GM21526 (cell line): ENCODE measurements around the gene F2RL1.
"Not testable (repeated sequence)": the region's sequence is repeated elsewhere in the genome, so short reads cannot be mapped to it uniquely, and the experiment has no call there.

Experiments used
- ATAC-seq: cut with Tn5 transposase; IDR thresholded peaks from one replicate; pipeline ENCODE4 v1.9.1; 2021; ENCODE audit warnings: moderate library complexity; ENCODE audit not compliant: unreplicated experiment, low FRiP score

Gene F2RL1

DNA sequence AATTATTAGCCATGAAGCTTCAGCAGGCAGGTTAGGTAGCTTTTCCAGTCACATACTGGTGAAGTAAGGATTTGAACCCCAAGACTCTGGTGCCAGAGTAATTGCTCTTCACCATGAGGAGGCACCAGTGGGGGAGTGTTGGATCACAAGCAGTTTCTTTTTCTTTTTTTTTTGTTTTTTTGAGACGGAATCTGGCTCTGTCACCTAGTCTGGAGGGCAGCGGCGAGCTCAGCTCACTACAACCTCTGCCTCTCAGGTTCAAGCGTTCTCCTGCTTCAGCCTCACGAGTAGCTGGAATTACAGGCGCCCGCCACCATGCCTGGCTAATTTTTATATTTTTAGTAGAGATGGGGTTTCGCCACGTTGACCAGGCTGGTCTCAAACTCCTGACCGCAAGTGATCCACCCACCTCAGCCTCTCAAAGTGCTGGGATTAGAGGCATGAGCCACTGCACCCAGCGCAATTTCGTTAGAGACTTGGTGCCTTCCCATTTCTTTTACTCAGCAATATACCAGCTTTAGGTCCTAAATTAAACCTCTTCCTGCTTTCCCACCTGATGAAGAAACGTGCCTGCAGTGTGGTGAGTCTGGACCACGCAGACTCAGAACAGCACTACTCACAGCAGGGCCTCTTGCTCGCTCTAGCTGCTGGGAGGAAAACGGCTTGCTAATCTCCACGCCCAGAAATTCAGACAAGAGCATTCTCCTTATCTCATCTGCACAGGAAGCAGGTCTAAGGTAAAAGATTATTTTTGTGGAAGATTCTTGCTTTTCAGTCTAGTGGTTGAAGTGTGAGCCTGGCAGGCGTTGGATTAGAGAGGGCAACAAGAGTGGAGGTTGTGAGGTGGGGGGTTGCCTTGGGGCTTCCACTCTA is 30.8 kb downstream of the F2RL1 start, which contains the start of gene S100Z:
TSS of gene S100Z (plus strand) at position 596 of the 873 bp plus-strand sequence. CDS start 25,346 bp downstream, outside the sequence.
- ATAC-seq = no peak

DNA sequence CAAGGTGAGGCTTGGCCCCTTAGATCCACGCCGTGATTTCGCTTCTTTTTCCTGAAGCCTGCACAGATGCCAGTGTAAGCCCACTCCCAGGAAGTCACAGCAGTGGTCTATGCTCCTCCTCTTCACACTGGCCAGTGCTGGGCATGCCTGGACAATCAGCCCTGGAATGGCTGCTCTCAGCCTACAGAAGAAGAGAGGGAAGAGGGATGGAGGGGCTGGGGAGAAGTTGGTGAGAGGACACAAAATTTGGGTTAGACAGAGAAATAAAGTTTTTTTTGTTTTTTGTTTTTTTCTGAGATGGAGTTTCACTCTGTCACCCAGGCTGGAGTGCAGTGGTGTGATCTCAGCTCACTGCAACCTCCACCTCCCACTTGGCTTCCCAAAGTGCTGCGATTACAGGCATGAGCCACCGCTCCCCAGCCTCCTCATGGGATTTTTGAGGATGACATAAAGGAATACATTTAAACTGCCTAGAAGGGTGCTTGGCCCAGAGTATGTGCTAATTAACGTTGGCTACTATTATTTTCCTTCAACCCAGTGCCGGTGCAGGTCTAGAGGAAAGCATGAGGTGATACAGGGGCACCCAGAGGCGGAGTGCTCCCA is 31.8 kb downstream of the F2RL1 start:
- ATAC-seq = no peak

DNA sequence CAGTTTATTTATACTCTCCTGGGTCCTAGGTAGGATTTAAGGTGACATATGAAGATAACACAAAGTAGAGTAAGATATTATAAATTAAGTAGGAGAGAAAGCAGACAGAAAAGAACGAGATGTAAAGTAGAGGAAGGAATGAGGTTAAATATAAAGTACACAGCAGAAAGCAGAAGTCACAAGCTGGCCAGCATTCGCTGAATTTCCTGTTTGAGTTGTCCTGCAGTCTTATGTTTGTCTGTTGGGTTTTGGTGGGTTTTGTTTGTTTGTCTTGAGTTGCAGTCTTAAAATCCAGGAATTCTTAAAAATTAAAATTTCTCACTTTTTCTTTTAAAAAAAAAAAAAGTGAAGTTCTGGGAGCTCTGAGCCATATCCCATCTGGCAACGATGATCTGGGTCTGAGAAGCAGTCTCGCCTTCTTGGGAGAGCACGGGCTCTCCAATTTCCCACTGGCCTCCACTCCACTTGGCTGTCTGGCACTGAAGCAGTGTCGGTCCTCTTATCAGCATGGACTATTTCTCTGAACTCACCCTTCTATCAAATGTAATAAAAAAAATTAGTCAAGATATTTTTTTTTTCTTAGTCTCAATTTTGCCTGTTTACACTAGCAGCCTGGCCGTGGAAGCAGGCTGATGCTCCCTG is 33.0 kb downstream of the F2RL1 start:
- no peak for ATAC-seq

DNA sequence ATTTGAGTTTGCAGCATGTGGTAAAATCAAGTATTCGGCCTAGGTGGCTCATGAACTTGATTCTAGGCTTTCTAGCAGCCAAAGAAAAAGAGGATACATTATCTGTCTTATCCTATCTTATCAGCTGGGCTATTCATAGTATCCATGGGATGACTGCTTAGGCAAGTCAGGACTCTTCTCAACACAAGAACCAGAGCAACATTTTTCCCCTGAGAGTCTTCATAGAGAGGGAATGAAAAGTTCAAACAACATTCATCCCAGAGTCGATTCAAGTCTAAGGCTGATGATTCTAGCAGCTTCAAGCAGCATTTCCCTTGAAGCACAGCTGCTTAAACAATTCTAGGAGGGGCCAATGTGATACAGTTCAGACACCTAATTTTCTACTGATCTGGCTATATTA is 33.9 kb downstream of the F2RL1 start:
- ATAC-seq = no peak

DNA sequence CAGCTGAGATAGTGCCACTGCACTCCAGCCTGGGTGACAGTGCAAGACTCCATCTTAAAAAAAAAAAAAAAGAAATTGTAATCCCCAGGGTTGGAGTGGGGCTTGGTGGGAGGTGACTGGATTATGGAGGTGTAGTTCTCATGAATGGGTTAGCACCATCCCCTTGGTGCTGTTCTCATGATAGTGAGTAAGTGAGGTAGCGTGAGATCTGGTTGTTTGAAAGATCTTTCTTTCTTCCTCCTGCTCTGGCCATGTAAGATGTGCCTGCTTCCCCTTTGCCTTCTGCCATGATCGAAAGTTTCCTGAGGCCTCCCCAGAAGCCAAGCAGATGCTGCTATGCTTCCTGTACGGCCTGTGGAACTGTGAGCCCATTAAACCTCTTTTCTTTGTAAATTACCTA is 34.9 kb downstream of the F2RL1 start:
- ATAC-seq = not testable (repeated sequence)

DNA sequence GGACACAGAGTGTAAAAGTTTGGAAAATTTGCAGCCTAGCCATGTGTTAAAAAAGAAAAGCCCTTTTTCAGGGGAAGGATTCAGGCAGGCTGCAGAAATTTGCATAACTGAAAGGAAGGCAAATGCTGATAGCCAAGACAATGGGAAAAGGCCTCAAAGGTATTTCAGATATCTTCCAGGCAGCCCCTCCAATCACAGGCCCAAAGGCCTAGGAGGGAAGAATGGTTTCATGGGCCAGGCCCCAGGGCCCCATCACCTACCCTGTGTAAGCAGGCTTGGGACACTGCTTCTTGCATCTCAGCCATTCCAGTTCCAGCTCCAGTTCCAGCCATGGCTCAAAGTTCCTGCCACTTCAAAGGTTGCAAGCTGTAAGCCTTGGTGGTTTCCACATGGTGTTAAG is 35.8 kb downstream of the F2RL1 start:
- no peak for ATAC-seq

DNA sequence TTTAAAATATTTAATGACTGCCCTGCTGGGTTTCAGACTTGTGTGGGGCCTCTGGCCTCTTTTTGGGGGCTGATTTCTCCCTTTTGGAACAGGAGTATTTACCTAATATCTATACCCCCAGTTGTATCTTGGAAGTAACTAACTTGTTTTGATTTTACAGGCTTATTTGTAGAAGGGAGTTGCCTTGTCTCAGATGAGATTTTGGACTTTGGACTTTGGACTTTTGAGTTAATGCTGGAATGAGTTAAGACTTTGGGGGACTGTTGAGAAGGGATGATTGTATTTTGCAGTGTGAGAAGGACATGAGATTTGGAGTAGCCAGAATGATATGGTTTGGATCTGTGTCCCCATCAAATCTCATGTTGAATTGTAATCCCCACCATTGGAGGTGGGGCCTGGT is 36.7 kb downstream of the F2RL1 start:
- ATAC-seq = not testable (repeated sequence)

DNA sequence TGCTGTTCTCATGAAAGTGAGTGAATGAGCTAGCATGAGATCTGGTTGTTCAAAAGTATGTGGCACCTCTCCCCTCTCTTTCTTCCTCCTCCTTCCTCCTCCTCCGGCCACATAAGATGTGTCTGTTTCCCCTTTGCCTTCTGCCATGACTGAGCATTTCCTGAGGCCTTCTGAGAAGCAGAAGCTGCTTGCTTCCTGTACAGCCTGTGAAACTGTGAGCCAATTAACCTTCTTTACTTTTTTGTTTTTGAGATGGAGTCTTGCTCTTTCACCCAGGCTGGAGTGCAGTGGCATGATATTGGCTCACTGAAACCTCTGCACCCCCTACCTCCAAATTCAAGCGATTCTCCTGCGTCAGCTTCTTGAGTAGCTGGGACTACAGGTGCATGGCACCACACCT is 37.1 kb downstream of the F2RL1 start:
- ATAC-seq = no peak

DNA sequence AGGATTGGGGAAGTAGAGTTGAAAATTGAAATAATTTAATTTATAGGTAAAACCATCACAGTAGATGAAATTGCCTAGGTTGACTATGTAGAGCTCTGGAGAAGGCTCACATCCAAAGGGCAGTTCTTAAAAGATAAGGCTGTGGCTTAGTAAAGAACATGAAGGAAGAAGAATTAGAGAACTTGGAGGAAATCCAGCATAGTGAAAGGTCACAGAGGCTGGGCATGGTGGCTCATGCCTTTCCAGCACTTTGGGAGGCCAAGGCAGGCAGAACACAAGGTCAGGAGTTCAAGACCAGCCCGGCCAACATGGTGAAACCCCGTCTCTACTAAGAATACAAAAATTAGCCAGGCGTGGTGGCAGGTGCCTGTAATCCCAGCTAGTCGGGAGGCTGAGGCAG is 38.0 kb downstream of the F2RL1 start:
- not testable (repeated sequence) for ATAC-seq

DNA sequence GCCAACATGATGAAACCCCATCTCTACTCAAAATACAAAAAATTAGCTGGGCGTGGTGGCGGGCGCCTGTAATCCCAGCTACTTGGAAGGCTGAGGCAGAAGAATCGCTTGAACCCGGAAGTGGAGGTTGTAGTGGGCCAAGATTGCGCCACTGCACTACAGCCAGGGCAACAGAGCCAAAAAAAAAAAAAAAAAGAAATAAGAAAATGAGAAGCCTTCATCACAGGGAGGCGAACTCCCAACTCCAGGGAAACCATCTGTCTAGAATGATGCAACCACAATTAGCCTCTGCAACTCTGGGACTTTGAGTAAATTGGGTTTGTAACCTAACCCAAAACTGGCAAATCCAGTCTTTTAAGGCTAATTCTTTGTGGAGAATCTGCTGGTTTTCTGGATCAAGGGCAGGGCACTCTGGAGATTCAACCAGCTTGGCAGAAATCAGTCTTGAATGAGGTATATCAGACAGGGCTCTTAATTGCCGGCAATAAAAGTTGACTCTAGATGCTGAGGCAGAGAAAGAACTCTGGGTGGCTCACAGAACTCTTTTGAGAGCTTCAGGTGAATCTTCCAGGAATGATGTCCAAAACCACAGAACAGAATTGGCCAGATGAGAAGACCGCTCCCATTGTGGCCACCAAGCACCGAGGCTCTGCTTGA is 40.9 kb downstream of the F2RL1 start:
- no peak for ATAC-seq

DNA sequence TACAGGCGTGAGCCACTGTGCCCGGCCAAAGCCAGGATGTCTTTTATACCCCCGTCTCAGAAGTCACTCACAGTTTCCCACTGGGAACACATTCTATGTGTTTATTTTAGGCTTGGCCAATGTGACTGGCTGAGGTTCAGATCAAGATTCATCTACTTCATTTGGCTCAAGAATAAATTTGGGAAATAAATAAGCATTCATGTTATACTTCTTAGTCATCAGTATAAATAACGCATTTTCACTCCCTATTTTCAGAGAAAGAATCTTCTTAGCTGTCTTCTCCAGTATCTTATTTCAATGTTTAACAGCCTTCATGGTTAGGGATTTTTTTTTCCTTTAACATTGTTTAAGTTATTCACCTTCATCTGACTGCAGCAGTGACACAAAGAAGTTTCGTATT is 42.8 kb downstream of the F2RL1 start:
- no peak for ATAC-seq

DNA sequence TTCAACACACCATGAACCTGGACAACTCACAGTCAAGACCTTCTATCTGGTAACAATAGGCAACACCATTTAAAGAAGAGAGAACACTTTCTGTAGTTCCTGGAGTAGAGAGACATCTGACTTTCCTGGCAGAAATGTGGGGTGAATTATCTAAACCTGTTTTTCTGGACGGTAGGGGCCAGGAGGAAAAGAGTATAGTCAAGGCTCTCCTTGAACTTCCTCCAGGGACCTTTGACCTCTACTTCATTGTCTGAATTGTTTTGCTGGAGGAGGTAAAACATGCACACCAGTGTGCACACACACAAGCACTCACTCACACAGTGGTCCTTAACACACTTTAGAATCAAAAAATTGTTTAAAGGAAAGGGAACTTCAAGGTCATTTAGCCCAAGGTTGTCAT is 44.2 kb downstream of the F2RL1 start:
- no peak for ATAC-seq

DNA sequence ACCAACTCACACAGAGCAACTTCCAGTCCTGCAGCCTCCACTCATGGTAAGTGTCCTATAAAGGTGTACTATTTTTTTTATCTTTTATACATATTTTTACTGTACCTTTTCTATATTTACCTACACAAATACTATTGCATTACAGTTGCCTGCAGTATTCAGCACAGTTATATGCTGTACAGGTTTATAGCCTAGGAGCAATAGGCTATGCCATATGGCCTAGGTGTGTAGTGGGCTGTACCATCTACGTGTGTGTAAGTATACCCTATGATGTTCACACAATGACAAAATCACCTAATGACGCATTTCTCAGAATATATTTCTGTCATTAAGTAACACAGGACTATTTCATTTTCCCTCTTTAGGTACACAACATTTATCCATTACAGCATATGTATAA is 47.7 kb downstream of the F2RL1 start:
- no peak for ATAC-seq

DNA sequence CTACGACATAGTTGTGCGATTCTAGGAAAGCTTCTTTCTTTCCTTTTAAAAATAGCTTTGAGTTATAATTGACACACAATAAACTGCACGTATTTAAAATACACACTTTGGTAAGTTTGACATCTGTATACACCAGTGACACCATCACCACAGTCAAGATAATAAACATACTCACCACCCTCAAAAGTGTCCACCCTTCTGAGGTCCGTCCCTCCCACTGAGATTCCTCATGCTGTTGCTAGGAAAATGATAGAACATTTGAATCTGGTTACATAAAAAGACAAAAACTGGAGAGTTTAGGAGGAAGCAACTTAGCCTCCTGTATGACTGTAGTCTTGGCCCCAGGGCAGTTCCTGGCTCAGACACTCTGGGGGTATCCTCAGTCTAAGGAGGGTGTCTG is 48.2 kb downstream of the F2RL1 start:
- no peak for ATAC-seq

DNA sequence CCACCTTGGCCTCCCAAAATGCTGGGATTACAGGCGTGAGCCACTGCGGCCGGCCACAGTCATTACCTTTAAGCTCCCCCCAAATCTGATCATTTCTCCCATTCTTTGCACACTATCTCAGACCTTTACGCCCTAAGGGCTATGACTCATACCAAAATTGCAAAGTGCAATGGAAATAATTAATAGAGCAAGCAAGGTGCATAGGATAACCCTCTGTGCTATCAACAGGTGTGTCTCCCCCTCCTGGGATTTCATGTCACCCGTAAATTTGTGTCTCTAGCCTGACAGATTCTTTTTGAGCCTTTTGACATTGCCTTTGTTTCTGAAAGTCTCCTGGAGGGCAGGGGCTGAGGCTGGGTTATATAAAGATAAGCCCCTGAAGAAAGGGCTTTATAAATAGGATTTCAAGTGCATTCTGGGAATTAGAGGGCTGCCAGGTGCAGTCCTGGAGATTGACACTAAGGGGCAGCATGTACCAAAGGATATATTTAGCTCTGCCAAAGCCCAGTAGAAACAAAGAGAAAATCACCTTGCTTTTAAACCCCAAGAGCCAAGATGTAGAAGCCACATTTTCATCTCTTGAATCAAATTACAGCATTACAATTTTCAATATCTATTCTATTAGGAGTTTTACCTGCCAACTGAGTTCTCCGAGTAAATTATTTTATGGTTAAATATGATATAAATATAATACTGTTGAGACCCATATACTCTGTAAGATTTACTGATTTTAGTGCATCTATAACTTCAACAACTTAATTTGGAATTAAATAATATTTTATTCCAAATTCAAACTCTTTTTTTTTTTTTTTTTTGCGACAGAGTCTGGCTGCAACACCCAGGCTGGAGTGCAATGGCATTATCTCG is 49.2 kb downstream of the F2RL1 start:
- no peak for ATAC-seq

DNA sequence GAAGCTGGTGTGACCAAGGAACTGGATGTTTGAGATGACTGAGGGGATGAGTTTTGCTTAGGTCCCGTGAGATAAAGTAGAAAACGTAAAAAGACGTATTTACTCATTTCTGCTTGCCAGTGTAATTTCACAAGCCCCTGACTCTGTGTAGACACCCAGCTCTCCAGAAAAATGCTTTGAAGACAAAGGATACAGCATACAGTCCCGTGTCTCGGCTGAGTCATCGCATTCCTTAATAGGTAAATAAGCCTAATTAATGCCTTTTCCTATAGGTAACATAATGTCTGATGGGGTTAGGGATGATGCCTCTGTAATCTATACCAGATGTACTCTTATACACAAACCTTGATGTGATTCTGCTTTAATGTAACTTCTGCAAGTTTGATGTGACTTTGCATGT is 51.2 kb downstream of the F2RL1 start:
- no peak for ATAC-seq

DNA sequence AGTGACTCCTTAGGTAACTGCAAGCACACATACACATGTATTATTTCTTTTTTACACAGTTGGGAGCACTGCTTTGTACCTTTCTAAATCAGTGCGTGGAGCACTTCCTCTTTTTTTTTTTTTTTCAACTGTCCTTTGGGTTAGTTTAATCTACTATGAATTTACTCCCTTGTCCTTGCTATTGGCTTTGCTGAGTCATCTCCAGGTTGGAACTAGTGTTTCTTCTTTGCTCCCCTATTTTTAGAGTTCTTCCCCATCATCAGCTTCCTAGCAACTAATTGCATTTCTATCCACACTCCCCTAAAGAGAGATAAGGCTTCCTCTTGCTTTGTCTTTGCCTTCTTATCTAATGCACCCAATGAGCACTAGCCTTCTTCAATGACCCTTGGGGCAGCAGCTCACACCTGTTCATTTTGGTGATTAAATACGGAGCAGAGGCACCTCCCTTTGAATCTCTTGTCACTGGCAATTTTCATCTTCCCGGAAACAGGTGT is 55.3 kb downstream of the F2RL1 start:
- ATAC-seq = no peak
